Measurements from ENCODE around the gene ETNK2. TPM values are rescaled to one million over a fixed set of nuclear protein-coding genes. Genes with fewer than 3 reads are reported as not detected.

The ETNK2 gene
- total and polyA plus RNA-seq, 2 of the 8 experiments (the other 6 are each of a cell fraction or from before 2014, with no cell fraction given) = 20.1 to 26.7 TPM

- TF ChIP-seq CHD7 (IDR thresholded peaks at IDR 0.05; ENCODE audit: insufficient replicate concordance, low read length) (no peak), CBX8 (IDR thresholded peaks at IDR 0.05; ENCODE audit: borderline replicate concordance, low read depth, low read length) (no peak), SIX5 (IDR thresholded peaks at IDR 0.05; ENCODE audit: low read depth, low read length) (no peak), TAF1 (IDR thresholded peaks at IDR 0.05; ENCODE audit: low read depth, low read length) (no peak)
Measured at GRCh38 chr1:204115116-204115515, 36.7 kb downstream of the ETNK2 start (continued).
